ENCODE data around the gene GJD4. TPM values are rescaled to one million over a fixed set of nuclear protein-coding genes. Genes with fewer than 3 reads are reported as not detected.

GJD4 gene
- total RNA-seq, 1 donor from 2014 or later = 0.48 TPM

- no peak for DNase-seq (ENCODE audit: low spot score)
Measured at GRCh38 chr10:35579116-35579515, 26.0 kb upstream of the GJD4 start.

GRCh38 chr10:35579726-35580422 is 25.3 kb upstream of the GJD4 start:
- no peak for DNase-seq (ENCODE audit: low spot score)

GRCh38 chr10:35580423-35580770 is 24.7 kb upstream of the GJD4 start:
- DNase-seq (ENCODE audit: low spot score) = no peak

- DNase-seq (ENCODE audit: low spot score) = no peak
Measured at GRCh38 chr10:35581655-35582054, 23.5 kb upstream of the GJD4 start.

- DNase-seq (ENCODE audit: low spot score) = no peak
Measured at GRCh38 chr10:35584946-35585345, 20.2 kb upstream of the GJD4 start.

- no peak for DNase-seq (ENCODE audit: low spot score)
Measured at GRCh38 chr10:35585356-35585755, 19.8 kb upstream of the GJD4 start.

GRCh38 chr10:35585903-35586535 is 19.1 kb upstream of the GJD4 start:
- DNase-seq (ENCODE audit: low spot score) = no peak

GRCh38 chr10:35588836-35589235 is 16.3 kb upstream of the GJD4 start:
- no peak for DNase-seq (ENCODE audit: low spot score)

- no peak for DNase-seq (ENCODE audit: low spot score)
Measured at GRCh38 chr10:35592441-35592840, 12.7 kb upstream of the GJD4 start.

GRCh38 chr10:35594115-35595079 is 10.7 kb upstream of the GJD4 start:
- no peak for DNase-seq (ENCODE audit: low spot score)

- no peak for DNase-seq (ENCODE audit: low spot score)
Measured at GRCh38 chr10:35595106-35595505, 10.0 kb upstream of the GJD4 start.

- DNase-seq (ENCODE audit: low spot score) = no peak
Measured at GRCh38 chr10:35598379-35598778, 6.8 kb upstream of the GJD4 start.

- DNase-seq (ENCODE audit: low spot score) = no peak
Measured at GRCh38 chr10:35600193-35600592, 4.9 kb upstream of the GJD4 start.

GRCh38 chr10:35606430-35606829 is 1.3 kb downstream of the GJD4 start:
- no peak for DNase-seq (ENCODE audit: low spot score)

GRCh38 chr10:35607475-35608327 is 2.6 kb downstream of the GJD4 start:
- peak; percentile 9 for DNase-seq (ENCODE audit: low spot score)

GRCh38 chr10:35608328-35608672 is 3.2 kb downstream of the GJD4 start:
- no peak for DNase-seq (ENCODE audit: low spot score)

- no peak for DNase-seq (ENCODE audit: low spot score)
Measured at GRCh38 chr10:35611750-35612149, 6.6 kb downstream of the GJD4 start.

- peak; percentile 14 for DNase-seq (ENCODE audit: low spot score)
Measured at GRCh38 chr10:35612385-35613106, 7.4 kb downstream of the GJD4 start.

GRCh38 chr10:35613107-35613440 is 7.9 kb downstream of the GJD4 start:
- DNase-seq (ENCODE audit: low spot score) = no peak

- DNase-seq (ENCODE audit: low spot score) = peak; percentile 19
Measured at GRCh38 chr10:35613597-35614226, 8.6 kb downstream of the GJD4 start.

GRCh38 chr10:35614312-35614711 is 9.2 kb downstream of the GJD4 start:
- DNase-seq (ENCODE audit: low spot score) = no peak

All from umbilical cord (tissue), 2 donors.